ENCODE data around the gene TEX35.

DNA sequence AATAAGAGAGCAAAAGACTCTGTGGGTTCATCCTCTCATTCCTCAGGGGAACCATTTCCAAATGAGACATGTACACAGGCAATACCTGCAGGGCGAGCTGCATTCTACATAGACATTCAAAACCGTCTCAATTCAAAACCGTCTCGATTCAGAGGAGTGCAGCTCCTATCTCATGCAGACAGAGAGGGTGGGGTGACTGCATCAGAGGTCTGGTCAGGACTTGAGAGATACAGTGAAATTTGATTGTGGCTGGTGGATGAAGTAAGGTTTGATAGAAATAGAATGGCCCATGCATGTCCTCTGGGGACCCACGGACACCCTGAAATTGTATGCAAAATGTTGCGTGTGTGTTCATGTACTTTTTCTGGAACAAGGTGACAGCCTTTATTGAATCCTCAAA, 27.3 kb downstream of the TEX35 start:
- TF ChIP-seq ESRRA (IDR thresholded peaks at IDR 0.05; ENCODE audit: low read length) (no peak), PAX5 (IDR thresholded peaks at IDR 0.05; ENCODE audit: borderline replicate concordance, low read depth, low read length) (no peak), MTA3 (IDR thresholded peaks at IDR 0.05; ENCODE audit: borderline replicate concordance, low read length) (no peak), SMC3 (IDR thresholded peaks at IDR 0.05; ENCODE audit: borderline replicate concordance, low read length) (no peak), ATF2 (IDR thresholded peaks at IDR 0.05; ENCODE audit: low read length) (no peak), SUZ12 (IDR thresholded peaks at IDR 0.05; ENCODE audit: unreplicated experiment) (no peak), POLR2A (IDR thresholded peaks at IDR 0.05; ENCODE audit: low read depth, low read length) (no peak), EP300 (IDR thresholded peaks at IDR 0.05; ENCODE audit: borderline replicate concordance in 1 of 2, control insufficient read depth in 1 of 2, low read depth in 2 of 2, low read length in 2 of 2) (no peak)
- TF ChIP-seq, protein P1, sequence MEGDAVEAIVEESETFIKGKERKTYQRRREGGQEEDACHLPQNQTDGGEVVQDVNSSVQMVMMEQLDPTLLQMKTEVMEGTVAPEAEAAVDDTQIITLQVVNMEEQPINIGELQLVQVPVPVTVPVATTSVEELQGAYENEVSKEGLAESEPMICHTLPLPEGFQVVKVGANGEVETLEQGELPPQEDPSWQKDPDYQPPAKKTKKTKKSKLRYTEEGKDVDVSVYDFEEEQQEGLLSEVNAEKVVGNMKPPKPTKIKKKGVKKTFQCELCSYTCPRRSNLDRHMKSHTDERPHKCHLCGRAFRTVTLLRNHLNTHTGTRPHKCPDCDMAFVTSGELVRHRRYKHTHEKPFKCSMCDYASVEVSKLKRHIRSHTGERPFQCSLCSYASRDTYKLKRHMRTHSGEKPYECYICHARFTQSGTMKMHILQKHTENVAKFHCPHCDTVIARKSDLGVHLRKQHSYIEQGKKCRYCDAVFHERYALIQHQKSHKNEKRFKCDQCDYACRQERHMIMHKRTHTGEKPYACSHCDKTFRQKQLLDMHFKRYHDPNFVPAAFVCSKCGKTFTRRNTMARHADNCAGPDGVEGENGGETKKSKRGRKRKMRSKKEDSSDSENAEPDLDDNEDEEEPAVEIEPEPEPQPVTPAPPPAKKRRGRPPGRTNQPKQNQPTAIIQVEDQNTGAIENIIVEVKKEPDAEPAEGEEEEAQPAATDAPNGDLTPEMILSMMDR (IDR thresholded peaks at IDR 0.05 in 2 of 3, conservative IDR thresholded peaks at IDR 0.05 in 1 of 3; ENCODE audit: control insufficient read depth in 2 of 3, extremely low read depth in 1 of 3, insufficient read depth in 1 of 3, low read depth in 3 of 3, low read length in 3 of 3) = no peak

Data from GM12878 (cell line).